ENCODE measurements around the gene KRTAP10-3. TPM values are rescaled to one million over a fixed set of nuclear protein-coding genes. Genes with fewer than 3 reads are reported as not detected.

KRTAP10-3 gene
- total RNA-seq (2014; rRNA removed; shearing (Covaris generic)) = not detected in 2 replicates

DNA sequence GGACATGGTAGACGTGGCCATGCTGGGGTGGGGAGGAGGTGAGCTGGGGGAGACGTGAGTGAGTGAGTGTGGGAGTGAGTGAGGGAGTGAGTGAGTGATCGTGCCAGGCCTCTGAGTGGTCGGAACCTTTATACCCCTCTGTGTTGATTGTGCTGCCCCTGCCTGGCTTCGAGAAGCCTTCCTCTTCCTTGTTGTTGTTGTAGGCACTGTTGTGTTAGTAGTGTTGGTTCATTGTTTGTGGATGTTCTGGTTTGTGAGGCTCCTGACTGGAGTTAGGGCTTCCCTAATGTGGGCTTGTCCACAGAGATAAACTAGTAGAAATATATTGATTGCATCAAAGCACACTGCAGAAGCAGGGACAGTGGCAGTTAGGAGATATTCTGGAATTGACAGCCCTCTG is at the start of gene KRTAP10-3:
Gene KRTAP10-3 (minus strand): TSS at position 101 of the 400 bp plus-strand sequence. CDS start 80 bp downstream, at position 21.

GRCh38 chr21:44600118-44600978 is 41.8 kb upstream of the KRTAP10-3 start, which contains the start of gene KRTAP10-7:
KRTAP10-7 (plus strand) TSS chr21:44600597; CDS start chr21:44600622, 25 bp downstream.

DNA sequence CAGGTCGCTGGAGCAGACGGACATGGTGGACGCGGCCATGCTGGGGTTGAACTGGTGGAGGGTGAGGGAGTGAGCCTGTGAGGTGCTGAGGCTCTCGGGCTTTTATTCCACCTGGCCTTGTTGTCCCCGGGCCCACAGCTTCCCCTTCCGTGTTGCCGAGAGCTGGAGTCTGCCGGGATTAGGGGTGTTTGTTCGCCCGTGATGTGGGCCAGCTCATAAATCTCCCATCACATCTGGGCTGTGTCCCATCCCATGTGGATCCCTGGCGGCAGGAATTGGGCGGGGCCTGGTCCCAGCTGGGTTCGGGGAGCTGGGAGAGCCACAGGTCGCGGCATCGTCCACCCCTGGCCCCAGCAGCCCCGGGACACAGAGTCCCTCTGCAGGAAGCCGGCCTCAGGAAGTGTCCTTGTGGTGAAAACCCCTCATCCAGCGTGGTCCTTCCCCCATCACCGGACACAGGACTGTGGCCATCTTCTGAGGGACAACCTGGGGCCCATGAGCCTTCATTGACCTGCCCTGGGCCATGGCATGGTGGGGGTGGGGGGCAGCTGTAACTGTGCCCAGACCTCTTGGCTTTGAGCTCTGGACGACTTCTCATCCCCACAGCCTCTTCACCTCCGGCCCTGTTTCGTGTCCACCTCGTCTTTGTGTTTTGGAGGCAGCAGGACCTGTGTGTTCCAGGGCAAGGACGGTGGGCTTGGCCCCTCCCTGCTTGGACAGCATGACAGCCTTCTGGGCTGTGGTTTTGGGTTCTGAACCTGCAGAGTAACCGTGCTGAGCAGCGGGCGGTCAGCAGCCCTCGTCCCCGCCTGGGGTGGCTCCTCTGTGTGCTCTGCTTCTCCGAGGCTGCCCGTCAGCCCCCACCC is 34.1 kb upstream of the KRTAP10-3 start, which contains the start of gene KRTAP10-6:
Gene KRTAP10-6 (minus strand): TSS at position 60 of the 866 bp plus-strand sequence. CDS start 21 bp downstream, at position 39.

GRCh38 chr21:44580231-44580821 is 21.7 kb upstream of the KRTAP10-3 start, which contains the start of gene KRTAP10-5:
KRTAP10-5 (minus strand) TSS chr21:44580604; CDS start chr21:44580578, 26 bp downstream.

DNA sequence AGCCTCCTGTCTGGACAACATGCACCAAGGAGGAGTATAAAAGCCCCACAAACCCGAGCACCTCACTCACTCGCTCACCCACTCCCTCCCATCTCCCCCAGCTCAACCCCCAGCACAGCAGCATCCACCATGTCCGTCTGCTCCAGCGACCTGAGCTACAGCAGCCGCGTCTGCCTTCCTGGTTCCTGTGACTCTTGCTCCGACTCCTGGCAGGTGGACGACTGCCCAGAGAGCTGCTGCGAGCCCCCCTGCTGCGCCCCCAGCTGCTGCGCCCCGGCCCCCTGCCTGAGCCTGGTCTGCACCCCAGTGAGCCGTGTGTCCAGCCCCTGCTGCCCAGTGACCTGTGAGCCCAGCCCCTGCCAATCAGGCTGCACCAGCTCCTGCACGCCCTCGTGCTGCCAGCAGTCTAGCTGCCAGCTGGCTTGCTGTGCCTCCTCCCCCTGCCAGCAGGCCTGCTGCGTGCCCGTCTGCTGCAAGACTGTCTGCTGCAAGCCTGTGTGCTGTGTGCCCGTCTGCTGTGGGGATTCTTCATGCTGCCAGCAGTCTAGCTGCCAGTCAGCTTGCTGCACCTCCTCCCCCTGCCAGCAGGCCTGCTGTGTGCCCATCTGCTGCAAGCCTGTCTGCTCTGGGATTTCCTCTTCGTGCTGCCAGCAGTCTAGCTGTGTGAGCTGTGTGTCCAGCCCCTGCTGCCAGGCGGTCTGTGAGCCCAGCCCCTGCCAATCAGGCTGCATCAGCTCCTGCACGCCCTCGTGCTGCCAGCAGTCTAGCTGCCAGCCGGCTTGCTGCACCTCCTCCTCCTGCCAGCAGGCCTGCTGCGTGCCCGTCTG is 15.2 kb upstream of the KRTAP10-3 start, which contains the start of gene KRTAP10-4:
Gene KRTAP10-4 (plus strand): TSS at position 100 of the 827 bp plus-strand sequence. CDS start 30 bp downstream, at position 130.

GRCh38 chr21:44551340-44551961 is 7.1 kb downstream of the KRTAP10-3 start, which contains the start of gene KRTAP10-2:
KRTAP10-2 (minus strand) TSS chr21:44551505; CDS start chr21:44551458, 47 bp downstream.

GRCh38 chr21:44539991-44540666 is 18.5 kb downstream of the KRTAP10-3 start, which contains the start of gene KRTAP10-1:
KRTAP10-1 (minus strand) TSS chr21:44540195; CDS start chr21:44540150, 45 bp downstream.

Other genes starting within 250 kb of the KRTAP10-3 start
- gene CFAP410, start 219.4 kb downstream of the KRTAP10-3 start, total RNA-seq (2014; rRNA removed; shearing (Covaris generic)) = 15.6 and 16.9 TPM in 2 replicates
- gene TRPM2, start 205.2 kb downstream of the KRTAP10-3 start, total RNA-seq (2014; rRNA removed; shearing (Covaris generic)) = 11.1 and 11.2 TPM in 2 replicates
- 0.08 and 0.11 TPM in 2 replicates for gene LRRC3, start 103.3 kb downstream of the KRTAP10-3 start, total RNA-seq (2014; rRNA removed; shearing (Covaris generic))
- not detected in 2 replicates for gene KRTAP10-1, start 18.6 kb downstream of the KRTAP10-3 start, total RNA-seq (2014; rRNA removed; shearing (Covaris generic))
- gene KRTAP10-2, start 7.3 kb downstream of the KRTAP10-3 start, total RNA-seq (2014; rRNA removed; shearing (Covaris generic)) = not detected in 2 replicates
- gene KRTAP10-4, start 14.9 kb upstream of the KRTAP10-3 start, total RNA-seq (2014; rRNA removed; shearing (Covaris generic)) = not detected in 2 replicates
- not detected in 2 replicates for gene KRTAP10-5, start 21.8 kb upstream of the KRTAP10-3 start, total RNA-seq (2014; rRNA removed; shearing (Covaris generic))
- not detected in 2 replicates for gene KRTAP10-6, start 33.7 kb upstream of the KRTAP10-3 start, total RNA-seq (2014; rRNA removed; shearing (Covaris generic))
- gene KRTAP10-7, start 41.8 kb upstream of the KRTAP10-3 start, total RNA-seq (2014; rRNA removed; shearing (Covaris generic)) = not detected in 2 replicates
- gene KRTAP10-8, start 53.3 kb upstream of the KRTAP10-3 start, total RNA-seq (2014; rRNA removed; shearing (Covaris generic)) = not detected in 2 replicates
- not detected in 2 replicates for gene KRTAP10-9, start 68.3 kb upstream of the KRTAP10-3 start, total RNA-seq (2014; rRNA removed; shearing (Covaris generic))
- gene KRTAP10-10, start 78.6 kb upstream of the KRTAP10-3 start, total RNA-seq (2014; rRNA removed; shearing (Covaris generic)) = not detected in 2 replicates
- not detected in 2 replicates for gene KRTAP10-11, start 87.6 kb upstream of the KRTAP10-3 start, total RNA-seq (2014; rRNA removed; shearing (Covaris generic))
- gene KRTAP12-4, start 95.9 kb upstream of the KRTAP10-3 start, total RNA-seq (2014; rRNA removed; shearing (Covaris generic)) = not detected in 2 replicates
- gene KRTAP12-3, start 99.1 kb upstream of the KRTAP10-3 start, total RNA-seq (2014; rRNA removed; shearing (Covaris generic)) = not detected in 2 replicates
- not detected in 2 replicates for gene KRTAP12-2, start 108.1 kb upstream of the KRTAP10-3 start, total RNA-seq (2014; rRNA removed; shearing (Covaris generic))
- not detected in 2 replicates for gene KRTAP12-1, start 123.4 kb upstream of the KRTAP10-3 start, total RNA-seq (2014; rRNA removed; shearing (Covaris generic))
- gene KRTAP10-12, start 138.4 kb upstream of the KRTAP10-3 start, total RNA-seq (2014; rRNA removed; shearing (Covaris generic)) = not detected in 2 replicates
- not detected in 2 replicates for gene TSPEAR, start 152.8 kb upstream of the KRTAP10-3 start, total RNA-seq (2014; rRNA removed; shearing (Covaris generic))
- gene UBE2G2, start 243.0 kb upstream of the KRTAP10-3 start, total RNA-seq (2014; rRNA removed; shearing (Covaris generic)) = 97.2 and 114 TPM in 2 replicates

Measured in A375 (cell line).